HG02678 (cell line): ENCODE results near the gene MLH1.
"Not testable (repeated sequence)": the region's sequence is repeated elsewhere in the genome, so short reads cannot be mapped to it uniquely, and the experiment has no call there.

Source experiments
- ATAC-seq: cut with Tn5 transposase; IDR thresholded peaks from one replicate; pipeline ENCODE4 v1.9.1; 2021; ENCODE audit warnings: mild to moderate bottlenecking, moderate library complexity; ENCODE audit not compliant: unreplicated experiment

Gene MLH1

GRCh38 chr3:37032961-37033360, 39.6 kb downstream of the MLH1 start:
- no peak for ATAC-seq

GRCh38 chr3:37037352-37037751, 44.0 kb downstream of the MLH1 start:
- ATAC-seq = no peak

GRCh38 chr3:37039161-37039846, 46.0 kb downstream of the MLH1 start:
- no peak for ATAC-seq

GRCh38 chr3:37040231-37040630, 46.9 kb downstream of the MLH1 start:
- ATAC-seq = no peak

- ATAC-seq = no peak
These were observed 48.4 kb downstream of the MLH1 start for GRCh38 chr3:37041546-37042195.

- ATAC-seq = not testable (repeated sequence)
These were observed 49.4 kb downstream of the MLH1 start for GRCh38 chr3:37042712-37043111.

- ATAC-seq = no peak
These were observed 57.0 kb downstream of the MLH1 start for GRCh38 chr3:37050282-37050681.

GRCh38 chr3:37052860-37053259, 59.5 kb downstream of the MLH1 start:
- no peak for ATAC-seq

- ATAC-seq = no peak
These were observed 60.0 kb downstream of the MLH1 start for GRCh38 chr3:37053337-37053736.

- ATAC-seq = no peak
These were observed 60.4 kb downstream of the MLH1 start for GRCh38 chr3:37053753-37054152.

GRCh38 chr3:37054370-37054769, 61.1 kb downstream of the MLH1 start:
- ATAC-seq = peak; percentile 86

- not testable (repeated sequence) for ATAC-seq
These were observed 61.8 kb downstream of the MLH1 start for GRCh38 chr3:37055077-37055476.

- ATAC-seq = no peak
These were observed 63.5 kb downstream of the MLH1 start for GRCh38 chr3:37056826-37057225.

- no peak for ATAC-seq
These were observed 64.8 kb downstream of the MLH1 start for GRCh38 chr3:37058117-37058516.

- no peak for ATAC-seq
These were observed 71.4 kb downstream of the MLH1 start for GRCh38 chr3:37064747-37065146.

GRCh38 chr3:37067577-37067976, 74.3 kb downstream of the MLH1 start:
- ATAC-seq = no peak

GRCh38 chr3:37068031-37068430, 74.7 kb downstream of the MLH1 start:
- no peak for ATAC-seq

GRCh38 chr3:37071921-37072320, 78.6 kb downstream of the MLH1 start:
- ATAC-seq = no peak

GRCh38 chr3:37072892-37073291, 79.6 kb downstream of the MLH1 start:
- ATAC-seq = no peak

GRCh38 chr3:37074178-37074577, 80.9 kb downstream of the MLH1 start:
- ATAC-seq = no peak

- no peak for ATAC-seq
These were observed 82.6 kb downstream of the MLH1 start for GRCh38 chr3:37075955-37076354.

GRCh38 chr3:37082317-37082716, 89.0 kb downstream of the MLH1 start:
- ATAC-seq = no peak

GRCh38 chr3:37086918-37087317, 93.6 kb downstream of the MLH1 start:
- no peak for ATAC-seq
